Endothelial cell of umbilical vein (primary cell): ENCODE results near the gene IMPDH2.
"Not testable (repeated sequence)": the region's sequence is repeated elsewhere in the genome, so short reads cannot be mapped to it uniquely, and the experiment has no call there.

Source experiments
- CTCF ChIP-seq, 2 donors: IDR thresholded peaks; 1 replicate in 1 of 2; 2 replicates in 1 of 2; pipeline ENCODE4 v1.5.1; 2011; ENCODE audit warnings: low read length in 2 of 2, mild to moderate bottlenecking in 2 of 2, moderate library complexity in 2 of 2, control low read depth in 1 of 2, inconsistent platforms in 1 of 2, low read depth in 1 of 2; ENCODE audit not compliant: insufficient read depth in 1 of 2; ENCODE audit errors: extremely low read depth in 1 of 2
- EZH2 ChIP-seq: IDR thresholded peaks from 2 replicates; pipeline ENCODE4 v1.6.1; 2012; ENCODE audit warnings: borderline replicate concordance, low read depth, mild to moderate bottlenecking, moderate library complexity, low read length, inconsistent platforms; ENCODE audit not compliant: severe bottlenecking
- MYC ChIP-seq: IDR thresholded peaks from one replicate; pipeline ENCODE4 v1.6.1; 2011; ENCODE audit warnings: mild to moderate bottlenecking, low read depth, low read length
- POLR2A ChIP-seq: IDR thresholded peaks from 2 replicates; pipeline ENCODE4 v1.6.1; 2012; ENCODE audit warnings: low read depth, mild to moderate bottlenecking, control low read depth, low read length

- not testable (repeated sequence) for TF ChIP-seq CTCF (IDR thresholded peaks at IDR 0.05; ENCODE audit: extremely low read depth in 1 of 2, insufficient read depth in 1 of 2, low read depth in 1 of 2, low read length in 2 of 2); MYC; EZH2
- TF ChIP-seq POLR2A = peak; percentile 24
Measured at GRCh38 chr3:49008627-49009026, 20.6 kb downstream of the IMPDH2 start.
